ENCODE results near the gene KRT77.

GRCh38 chr12:52645120-52645761 is 58.1 kb downstream of the KRT77 start:
- no peak for TF ChIP-seq ZNF626 (tag by site-specific recombination; IDR thresholded peaks at IDR 0.05)
- peak; percentile 72 for TF ChIP-seq ZNF600 (tag by site-specific recombination; IDR thresholded peaks at IDR 0.05)
- no peak for TF ChIP-seq SP2 (tag by site-specific recombination; IDR thresholded peaks at IDR 0.05)
- TF ChIP-seq, protein P1, sequence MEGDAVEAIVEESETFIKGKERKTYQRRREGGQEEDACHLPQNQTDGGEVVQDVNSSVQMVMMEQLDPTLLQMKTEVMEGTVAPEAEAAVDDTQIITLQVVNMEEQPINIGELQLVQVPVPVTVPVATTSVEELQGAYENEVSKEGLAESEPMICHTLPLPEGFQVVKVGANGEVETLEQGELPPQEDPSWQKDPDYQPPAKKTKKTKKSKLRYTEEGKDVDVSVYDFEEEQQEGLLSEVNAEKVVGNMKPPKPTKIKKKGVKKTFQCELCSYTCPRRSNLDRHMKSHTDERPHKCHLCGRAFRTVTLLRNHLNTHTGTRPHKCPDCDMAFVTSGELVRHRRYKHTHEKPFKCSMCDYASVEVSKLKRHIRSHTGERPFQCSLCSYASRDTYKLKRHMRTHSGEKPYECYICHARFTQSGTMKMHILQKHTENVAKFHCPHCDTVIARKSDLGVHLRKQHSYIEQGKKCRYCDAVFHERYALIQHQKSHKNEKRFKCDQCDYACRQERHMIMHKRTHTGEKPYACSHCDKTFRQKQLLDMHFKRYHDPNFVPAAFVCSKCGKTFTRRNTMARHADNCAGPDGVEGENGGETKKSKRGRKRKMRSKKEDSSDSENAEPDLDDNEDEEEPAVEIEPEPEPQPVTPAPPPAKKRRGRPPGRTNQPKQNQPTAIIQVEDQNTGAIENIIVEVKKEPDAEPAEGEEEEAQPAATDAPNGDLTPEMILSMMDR (tag by site-specific recombination; IDR thresholded peaks at IDR 0.05): no peak
- no peak for TF ChIP-seq PRDM10 (tag by site-specific recombination; IDR thresholded peaks at IDR 0.05)
- TF ChIP-seq ZNF792 (tag by site-specific recombination; IDR thresholded peaks at IDR 0.05): no peak
- TF ChIP-seq ZNF140 (tag by site-specific recombination; IDR thresholded peaks at IDR 0.05): no peak
- TF ChIP-seq AEBP2 (tag by site-specific recombination; IDR thresholded peaks at IDR 0.05; ENCODE audit: borderline replicate concordance): no peak

All from HEK293 (cell line).